Astrocyte of the cerebellum (primary cell): ENCODE data around the gene MC2R.

ENCODE experiments used
- DNase-seq: peaks from one replicate; pipeline ENCODE4 v3.0.0-alpha.2; 2011; ENCODE audit warnings: low read depth
- H3K4me3 ChIP-seq: 2 replicates; pipeline ENCODE4 v1.5.1; 2011; ENCODE audit warnings: mild to moderate bottlenecking, low read depth, low read length, moderate library complexity
- CTCF ChIP-seq: IDR thresholded peaks from 2 replicates; pipeline ENCODE4 v1.5.1; 2012; ENCODE audit warnings: low read length, low read depth, moderate library complexity, mild to moderate bottlenecking; ENCODE audit errors: missing control alignments
- in situ Hi-C: cut with HindIII; loops from 2 replicates; pipeline ENCODE4 v1.10.0; 2017; ENCODE audit warnings: low sequenced_read_pairs

Gene MC2R

GRCh38 chr18:13835202-13835601, 80.1 kb downstream of the MC2R start:
- DNase-seq = no peak
- no peak for TF ChIP-seq CTCF
- no peak overlapping the region for H3K4me3 ChIP-seq
- in situ Hi-C loops = no loop called here

GRCh38 chr18:13834496-13835015, 80.8 kb downstream of the MC2R start:
- in situ Hi-C loops = no loop called here
- no peak for DNase-seq
- H3K4me3 ChIP-seq = no peak overlapping the region
- TF ChIP-seq CTCF = no peak
